ENCODE results near the gene MGMT.

MGMT gene

GRCh38 chr10:129466703-129467358, at the start of gene MGMT:
Gene MGMT, plus strand, starts transcription at chr10:129467241.
- peak; percentile 99 for DNase-seq (ENCODE audit: low spot score)
- TF ChIP-seq, protein P1, sequence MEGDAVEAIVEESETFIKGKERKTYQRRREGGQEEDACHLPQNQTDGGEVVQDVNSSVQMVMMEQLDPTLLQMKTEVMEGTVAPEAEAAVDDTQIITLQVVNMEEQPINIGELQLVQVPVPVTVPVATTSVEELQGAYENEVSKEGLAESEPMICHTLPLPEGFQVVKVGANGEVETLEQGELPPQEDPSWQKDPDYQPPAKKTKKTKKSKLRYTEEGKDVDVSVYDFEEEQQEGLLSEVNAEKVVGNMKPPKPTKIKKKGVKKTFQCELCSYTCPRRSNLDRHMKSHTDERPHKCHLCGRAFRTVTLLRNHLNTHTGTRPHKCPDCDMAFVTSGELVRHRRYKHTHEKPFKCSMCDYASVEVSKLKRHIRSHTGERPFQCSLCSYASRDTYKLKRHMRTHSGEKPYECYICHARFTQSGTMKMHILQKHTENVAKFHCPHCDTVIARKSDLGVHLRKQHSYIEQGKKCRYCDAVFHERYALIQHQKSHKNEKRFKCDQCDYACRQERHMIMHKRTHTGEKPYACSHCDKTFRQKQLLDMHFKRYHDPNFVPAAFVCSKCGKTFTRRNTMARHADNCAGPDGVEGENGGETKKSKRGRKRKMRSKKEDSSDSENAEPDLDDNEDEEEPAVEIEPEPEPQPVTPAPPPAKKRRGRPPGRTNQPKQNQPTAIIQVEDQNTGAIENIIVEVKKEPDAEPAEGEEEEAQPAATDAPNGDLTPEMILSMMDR (IDR thresholded peaks at IDR 0.05; ENCODE audit: extremely low read depth, missing control alignments) = no peak

DNA sequence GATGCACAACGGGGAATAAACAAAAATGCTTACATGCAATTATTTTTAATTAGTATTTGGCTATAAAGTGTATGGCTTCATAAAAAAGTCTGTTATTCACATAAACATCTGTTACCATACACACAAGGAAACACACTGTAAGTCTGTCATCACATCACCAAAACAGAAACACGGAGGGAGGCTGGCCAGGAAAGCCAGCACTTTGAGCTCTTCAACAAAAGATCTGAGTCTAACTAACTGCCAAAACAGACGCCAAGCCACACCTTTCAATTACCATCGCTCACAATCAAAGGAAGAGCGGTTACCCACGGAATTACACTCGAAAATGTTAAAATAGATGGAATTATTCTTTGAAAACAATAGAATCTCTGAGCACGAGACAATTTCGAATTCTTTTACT, 49.2 kb upstream of the MGMT start:
- TF ChIP-seq, protein P1 (IDR thresholded peaks at IDR 0.05; ENCODE audit: extremely low read depth, missing control alignments) = no peak
- no peak for DNase-seq (ENCODE audit: low spot score)

DNA sequence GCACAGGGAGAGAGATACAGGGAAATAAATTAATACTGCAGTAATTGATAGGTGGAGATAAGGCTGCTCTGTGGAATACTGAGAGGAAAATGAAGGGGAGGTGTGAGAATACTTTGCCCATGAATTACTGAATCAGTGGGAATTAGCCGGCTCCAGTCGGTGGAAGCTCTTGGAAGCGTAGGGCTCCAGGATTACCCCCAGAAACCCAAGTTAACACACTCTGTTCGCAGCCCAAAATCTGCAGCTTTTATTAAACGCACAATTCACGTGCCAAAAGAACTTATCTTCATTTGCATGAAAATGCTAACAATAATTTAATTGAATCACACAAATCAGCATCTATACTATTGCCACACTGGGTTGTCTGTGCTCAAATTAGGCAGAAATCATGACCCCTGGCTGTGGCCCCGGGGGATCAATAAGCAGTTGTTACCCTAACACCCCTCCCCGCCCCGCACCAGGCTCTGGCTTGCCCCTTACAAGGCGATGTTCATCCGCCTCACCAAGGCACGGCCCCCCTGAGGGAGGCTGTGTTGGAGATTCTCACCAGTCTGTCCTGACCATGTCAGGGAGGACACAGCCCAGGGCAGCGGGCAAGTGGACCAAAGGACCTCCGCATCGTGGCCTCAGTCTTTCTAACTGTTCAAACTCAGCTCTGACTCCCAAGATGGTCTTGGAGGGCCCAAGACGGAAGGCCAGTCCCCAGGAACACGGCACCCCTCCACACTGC, 48.4 kb upstream of the MGMT start:
- TF ChIP-seq, protein P1 (IDR thresholded peaks at IDR 0.05; ENCODE audit: extremely low read depth, missing control alignments) = no peak
- DNase-seq (ENCODE audit: low spot score) = no peak

- no peak for DNase-seq (ENCODE audit: low spot score)
- TF ChIP-seq, protein P1 (IDR thresholded peaks at IDR 0.05; ENCODE audit: extremely low read depth, missing control alignments) = no peak
These were observed 47.6 kb upstream of the MGMT start for GRCh38 chr10:129419397-129419796.

DNA sequence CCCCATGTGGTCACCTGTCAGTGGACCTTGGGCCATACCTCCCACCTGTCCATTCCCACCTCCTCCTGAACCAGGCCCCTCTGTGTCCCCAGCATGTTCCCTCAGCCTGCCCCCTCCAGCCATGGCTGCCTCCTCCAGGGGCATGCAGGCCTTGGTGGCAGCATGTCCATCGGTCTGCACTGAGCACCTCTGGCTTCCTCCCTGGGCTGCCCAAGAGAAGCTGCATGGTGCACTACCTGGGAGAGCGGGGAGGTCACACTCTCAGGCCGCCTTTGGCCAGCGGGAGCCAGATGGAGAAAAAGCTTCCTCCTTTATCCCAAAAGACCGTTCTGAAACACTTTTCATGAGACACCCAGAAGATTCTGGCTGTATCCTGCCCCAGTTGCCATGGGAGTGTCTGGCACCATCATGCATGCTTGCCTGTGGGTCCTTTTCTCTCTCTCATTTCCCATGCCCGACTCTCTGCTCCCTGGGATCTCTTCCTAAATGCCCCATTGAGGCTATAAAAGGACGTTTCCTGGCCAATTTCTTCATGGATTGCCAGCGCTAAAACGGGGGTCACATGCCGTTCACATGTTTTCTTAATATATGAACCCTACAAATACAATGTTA, 45.5 kb upstream of the MGMT start:
- TF ChIP-seq, protein P1 (IDR thresholded peaks at IDR 0.05; ENCODE audit: extremely low read depth, missing control alignments) = no peak
- no peak for DNase-seq (ENCODE audit: low spot score)

- DNase-seq (ENCODE audit: low spot score) = no peak
- TF ChIP-seq, protein P1 (IDR thresholded peaks at IDR 0.05; ENCODE audit: extremely low read depth, missing control alignments) = no peak
These were observed 42.1 kb upstream of the MGMT start for GRCh38 chr10:129424978-129425377.

- DNase-seq (ENCODE audit: low spot score) = no peak
- TF ChIP-seq, protein P1 (IDR thresholded peaks at IDR 0.05; ENCODE audit: extremely low read depth, missing control alignments) = no peak
These were observed 40.4 kb upstream of the MGMT start for GRCh38 chr10:129426606-129427005.

Measured in GM20000 (cell line).